Measurements from ENCODE around the gene HS2ST1.

The HS2ST1 gene

DNA sequence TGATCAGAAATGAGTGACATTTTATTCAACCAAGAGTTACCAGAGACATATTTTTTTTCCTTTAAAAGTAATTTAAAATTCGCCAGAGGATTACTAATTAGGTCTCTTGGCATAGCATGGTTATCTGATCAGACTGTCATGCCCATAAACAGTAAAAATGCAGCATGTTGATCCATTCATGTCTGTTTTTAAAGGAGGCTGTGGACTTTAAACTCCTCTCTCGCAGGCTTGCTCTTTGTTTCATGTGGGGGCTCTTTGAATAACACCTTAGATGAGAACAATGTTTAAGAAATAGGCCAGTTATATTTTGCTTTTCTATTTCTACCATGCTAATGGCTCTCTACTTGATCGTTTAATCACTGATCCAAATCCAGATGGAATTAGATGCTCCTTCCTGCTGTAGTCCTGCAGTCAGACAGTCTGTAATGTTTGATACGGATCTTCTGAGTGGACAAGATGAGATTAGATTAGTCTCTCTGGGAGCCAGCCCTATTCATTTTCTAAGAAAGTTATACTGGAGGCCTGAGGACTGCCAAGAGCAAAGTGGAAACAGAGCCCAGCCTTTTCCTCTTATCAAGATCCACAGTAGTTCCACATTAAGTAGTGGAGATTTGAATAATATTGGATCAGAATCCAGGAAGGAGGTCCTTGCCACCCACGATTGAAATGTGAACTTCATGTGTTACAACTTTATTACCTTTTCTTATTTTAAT lies 197.4 kb downstream of the HS2ST1 start:
- DNase-seq (ENCODE audit: low read depth), result no peak

DNA sequence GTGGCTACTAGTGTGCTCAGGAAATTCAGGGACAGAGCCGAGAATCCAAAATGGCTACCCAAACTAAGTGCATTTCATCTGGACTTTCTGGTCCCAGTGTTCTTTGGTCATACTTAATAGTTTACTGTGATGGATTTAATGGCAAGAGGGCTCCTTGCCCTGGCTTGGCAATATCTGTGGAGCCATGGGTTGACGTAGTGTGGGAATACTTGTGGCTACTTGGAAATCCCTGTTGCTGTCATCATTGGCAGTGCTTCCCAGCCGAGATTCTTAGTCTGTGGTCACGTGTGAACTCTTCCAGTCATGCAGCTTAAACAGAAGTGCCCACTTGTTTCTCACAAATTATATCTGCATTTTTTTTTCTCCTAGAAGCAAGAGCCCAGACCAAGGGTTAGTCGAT lies 198.9 kb downstream of the HS2ST1 start:
- DNase-seq (ENCODE audit: low read depth), result no peak

DNA sequence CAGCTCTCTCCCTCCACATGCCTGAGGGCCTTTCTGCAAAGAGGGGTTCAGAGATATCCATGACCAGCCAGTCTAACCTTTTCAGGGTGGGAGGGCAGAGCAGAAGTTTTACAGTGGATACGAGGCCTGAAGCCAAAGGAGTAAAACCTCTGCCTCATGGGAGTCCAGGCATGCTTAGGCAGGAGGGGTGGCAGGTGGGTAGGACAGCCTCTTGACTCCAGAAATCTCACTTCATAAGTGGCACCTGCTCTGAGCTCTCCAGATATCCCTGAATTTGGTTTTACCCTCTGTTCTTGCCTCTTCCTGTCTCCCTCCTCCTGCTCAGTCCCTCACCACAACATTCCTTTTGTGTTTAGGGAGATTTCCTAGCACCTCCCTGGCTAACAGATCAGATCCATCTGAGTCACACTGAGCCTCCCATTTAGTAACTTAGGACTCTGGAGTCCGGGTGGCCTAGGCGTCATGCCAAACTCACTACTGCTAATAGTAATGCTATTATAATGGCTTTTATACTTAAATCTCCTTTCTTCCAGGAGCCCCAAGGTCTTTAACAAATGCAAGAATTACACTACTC lies 201.0 kb downstream of the HS2ST1 start:
- no peak for DNase-seq (ENCODE audit: low read depth)

DNA sequence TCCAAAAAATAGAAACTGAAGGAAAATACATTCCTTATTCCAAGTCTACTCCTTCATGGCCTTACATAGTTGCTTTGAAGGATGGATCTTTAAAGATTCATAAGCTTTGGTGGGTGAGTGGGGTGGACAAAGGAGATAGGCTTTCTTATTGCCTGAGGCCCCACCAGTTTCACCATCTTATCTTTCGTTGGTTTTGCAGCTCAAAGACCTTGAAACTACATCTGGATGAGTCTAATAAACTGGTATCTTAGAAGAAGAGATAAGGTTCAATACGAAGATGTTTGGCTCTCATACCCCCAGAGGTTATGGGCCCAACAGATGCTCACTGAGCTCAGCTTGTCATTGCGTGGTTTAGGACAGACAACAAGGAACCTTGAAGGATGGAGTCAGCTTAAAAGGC lies 201.5 kb downstream of the HS2ST1 start:
- no peak for DNase-seq (ENCODE audit: low read depth)

DNA sequence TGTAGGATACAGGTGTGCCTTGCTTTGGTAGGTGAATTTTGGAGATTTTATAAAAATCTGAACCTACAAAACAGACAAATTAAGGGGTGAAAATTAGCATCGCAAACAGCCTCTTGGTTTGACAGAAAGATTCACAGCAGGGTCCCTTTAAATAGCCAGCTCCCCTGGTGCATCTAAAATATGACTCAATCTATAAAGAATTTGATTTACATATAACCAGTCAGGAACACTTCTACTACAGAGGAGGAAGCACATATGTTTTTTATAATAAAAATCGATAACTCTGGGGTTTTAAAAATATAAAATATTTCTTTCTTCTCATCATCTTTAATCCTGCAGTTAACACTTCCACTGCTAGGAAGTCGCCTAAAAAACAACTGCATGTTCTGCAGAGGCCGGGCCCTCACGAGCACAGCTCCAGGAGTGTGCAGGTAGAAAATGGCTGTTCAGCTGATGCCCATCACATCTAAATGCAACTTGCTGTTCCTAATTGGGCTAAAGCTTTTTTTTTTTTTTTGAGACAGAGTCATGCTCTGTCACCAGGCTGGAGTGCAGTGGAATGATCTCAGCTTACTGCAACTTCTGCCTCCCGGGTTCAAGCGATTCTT lies 203.4 kb downstream of the HS2ST1 start:
- DNase-seq (ENCODE audit: low read depth), result no peak

- no peak for DNase-seq (ENCODE audit: low read depth)
Observed at GRCh38 chr1:87119541-87120140, 205.2 kb downstream of the HS2ST1 start.

DNA sequence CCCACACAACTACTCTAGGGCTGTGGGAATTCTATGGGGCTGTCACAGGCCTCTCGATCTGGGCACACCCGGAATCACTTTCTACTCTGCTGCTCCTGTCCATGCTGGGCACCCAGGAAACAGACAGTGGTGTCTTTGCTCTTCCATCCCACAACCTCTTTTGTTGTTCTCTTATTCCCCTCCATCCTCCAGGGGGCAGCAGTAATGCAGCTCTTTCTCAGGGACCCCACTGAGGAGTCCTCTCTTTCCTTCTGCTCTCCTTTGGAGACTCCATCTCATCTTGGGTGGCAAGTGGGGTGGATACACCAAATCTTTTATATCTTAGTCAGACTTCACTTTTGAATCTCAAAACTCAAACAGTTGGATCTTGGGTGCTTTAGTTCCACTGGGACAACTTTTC lies 206.3 kb downstream of the HS2ST1 start:
- no peak for DNase-seq (ENCODE audit: low read depth)

DNA sequence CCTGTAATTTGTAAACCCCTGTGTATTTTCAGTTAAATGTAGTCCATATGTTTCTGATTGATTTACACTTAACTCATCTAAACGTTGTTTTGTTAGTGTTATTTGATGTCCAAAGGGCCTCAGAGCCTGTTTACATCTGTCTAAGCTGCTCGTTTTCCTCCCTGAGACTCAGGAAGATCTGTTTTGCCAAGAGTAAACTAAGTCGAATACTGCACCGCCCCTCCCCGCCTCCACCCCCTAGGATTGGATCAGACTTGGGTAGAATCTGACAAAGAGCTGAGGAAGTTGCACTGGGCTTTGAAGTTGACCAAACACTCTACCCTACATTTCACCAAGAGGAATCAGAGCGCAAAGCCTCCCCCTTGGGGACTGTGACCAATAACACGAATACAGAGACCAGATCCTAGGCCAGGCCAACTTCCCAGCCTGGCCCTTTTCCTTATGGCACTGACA lies 207.3 kb downstream of the HS2ST1 start:
- no peak for DNase-seq (ENCODE audit: low read depth)

DNA sequence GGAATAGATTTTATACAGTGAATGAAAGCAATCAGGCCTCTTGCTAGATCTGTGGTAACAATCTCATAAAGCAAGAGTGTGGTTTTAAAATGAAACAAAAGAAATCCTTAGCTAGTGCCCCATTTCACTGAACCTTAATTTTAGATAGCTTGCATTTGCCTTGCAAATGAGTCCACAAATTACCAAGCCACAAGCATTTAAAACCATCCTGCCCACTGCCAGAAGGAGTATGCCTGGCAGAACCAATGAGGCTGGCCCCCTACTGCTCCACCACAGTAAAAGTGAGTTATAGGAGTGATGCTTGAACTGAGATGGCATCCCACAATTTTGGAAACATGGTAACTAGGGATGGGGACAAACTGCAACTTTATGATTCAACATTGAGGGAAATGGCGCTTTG lies 207.8 kb downstream of the HS2ST1 start:
- DNase-seq (ENCODE audit: low read depth), result no peak

DNA sequence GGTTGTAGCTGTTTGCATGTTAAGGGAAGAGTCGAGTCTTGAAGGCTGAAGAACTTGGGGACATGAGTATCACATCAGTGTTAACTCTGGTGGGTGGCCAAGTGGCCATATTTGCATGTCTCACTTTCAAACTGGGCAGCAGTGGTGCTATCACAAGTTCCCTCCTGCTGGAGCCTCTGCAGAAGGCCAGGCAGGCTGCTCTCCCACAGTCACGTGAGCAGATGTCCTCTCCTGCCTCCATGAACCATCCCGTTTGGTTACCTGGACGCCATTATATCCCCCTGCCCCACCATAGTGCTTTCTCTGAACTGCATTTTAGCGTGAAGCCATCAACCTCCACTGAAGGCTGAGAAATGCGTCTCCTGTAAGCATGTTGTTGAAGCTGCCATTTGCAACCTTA lies 209.2 kb downstream of the HS2ST1 start:
- no peak for DNase-seq (ENCODE audit: low read depth)

- DNase-seq (ENCODE audit: low read depth), result no peak
Observed at GRCh38 chr1:87126886-87127505, 212.6 kb downstream of the HS2ST1 start.

DNA sequence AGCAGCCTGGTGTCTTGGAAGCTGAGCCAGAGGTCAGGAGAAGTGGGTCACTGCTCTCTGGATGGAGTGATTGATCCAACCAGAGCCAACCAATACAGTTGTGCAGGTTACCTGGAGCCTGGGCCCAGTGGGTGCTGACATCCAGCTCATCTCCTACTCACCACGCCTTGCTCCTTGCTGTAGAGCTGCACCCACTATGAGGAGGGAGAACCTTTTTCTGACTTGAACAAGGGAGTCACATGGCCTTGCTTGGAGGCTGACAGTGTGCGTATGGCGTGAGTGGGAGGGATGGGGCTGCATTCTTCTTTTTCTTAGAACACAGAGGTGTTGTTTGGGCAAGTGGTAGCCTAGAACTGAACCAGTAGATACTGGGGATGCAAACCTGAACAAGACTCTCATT lies 213.1 kb downstream of the HS2ST1 start:
- DNase-seq (ENCODE audit: low read depth), result no peak

GRCh38 chr1:87129038-87129437 lies 214.6 kb downstream of the HS2ST1 start:
- DNase-seq (ENCODE audit: low read depth), result no peak

- no peak for DNase-seq (ENCODE audit: low read depth)
Observed at GRCh38 chr1:87129606-87130005, 215.2 kb downstream of the HS2ST1 start.

DNA sequence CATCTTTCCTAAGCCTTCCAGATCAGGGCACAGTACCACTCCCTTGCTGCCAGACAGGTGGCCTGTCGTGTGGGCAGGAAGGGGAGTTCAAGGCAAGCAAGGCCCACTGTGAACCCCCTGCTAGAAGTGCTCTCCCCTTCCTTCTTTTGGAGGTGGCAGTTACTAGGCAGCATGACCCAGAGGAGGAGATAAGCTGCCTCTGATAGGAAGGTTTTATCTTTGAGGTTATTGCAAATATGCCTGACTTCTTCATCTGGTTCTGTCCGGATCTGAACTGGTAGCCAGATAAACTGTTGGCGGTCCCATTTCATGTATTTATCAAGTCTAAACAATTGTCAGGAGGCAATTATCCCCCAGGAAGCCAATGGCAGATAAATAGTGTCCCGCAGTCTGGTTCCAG lies 216.0 kb downstream of the HS2ST1 start:
- no peak for DNase-seq (ENCODE audit: low read depth)

- DNase-seq (ENCODE audit: low read depth), result peak; percentile 57
Observed at GRCh38 chr1:87131809-87132283, 217.4 kb downstream of the HS2ST1 start.

GRCh38 chr1:87132284-87132870 lies 217.9 kb downstream of the HS2ST1 start:
- no peak for DNase-seq (ENCODE audit: low read depth)

- DNase-seq (ENCODE audit: low read depth), result no peak
Observed at GRCh38 chr1:87134061-87134460, 219.6 kb downstream of the HS2ST1 start.

- no peak for DNase-seq (ENCODE audit: low read depth)
Observed at GRCh38 chr1:87134625-87135328, 220.3 kb downstream of the HS2ST1 start.

- no peak for DNase-seq (ENCODE audit: low read depth)
Observed at GRCh38 chr1:87135329-87135712, 220.9 kb downstream of the HS2ST1 start.

- DNase-seq (ENCODE audit: low read depth), result no peak
Observed at GRCh38 chr1:87136607-87137341, 222.3 kb downstream of the HS2ST1 start.
